ENCODE results near the gene PKN1. TPM values are rescaled to one million over a fixed set of nuclear protein-coding genes. Genes with fewer than 3 reads are reported as not detected.

The PKN1 gene
- total RNA-seq, 1 donor from 2014 or later = 151 TPM

GRCh38 chr19:14416817-14417231, 16.3 kb upstream of the PKN1 start:
- DNase-seq (ENCODE audit: extremely low spot score, unreplicated experiment) = no peak
- no peaks in the 10 kb centered on the region for H3K9me3 Mint-ChIP-seq (ENCODE audit: unreplicated experiment)
- no peak for TF ChIP-seq CTCF (IDR thresholded peaks at IDR 0.05)
- H3K4me3 Mint-ChIP-seq (ENCODE audit: unreplicated experiment) = peak overlapping the region; percentile 46
- H3K27me3 Mint-ChIP-seq (ENCODE audit: unreplicated experiment) = no peaks in the 10 kb centered on the region
- peaks cover 52% of the 10 kb centered on the region for H3K4me1 Mint-ChIP-seq (ENCODE audit: unreplicated experiment)
- H3K36me3 Mint-ChIP-seq (ENCODE audit: unreplicated experiment) = peaks cover 11% of the 10 kb centered on the region
- peak overlapping the region; percentile 9 for H3K27ac Mint-ChIP-seq (ENCODE audit: unreplicated experiment)

- H3K9me3 Mint-ChIP-seq (ENCODE audit: unreplicated experiment) = no peaks in the 10 kb centered on the region
- H3K27me3 Mint-ChIP-seq (ENCODE audit: unreplicated experiment) = no peaks in the 10 kb centered on the region
- peak overlapping the region; percentile 96 for H3K27ac Mint-ChIP-seq (ENCODE audit: unreplicated experiment)
- peak overlapping the region; percentile 97 for H3K4me3 Mint-ChIP-seq (ENCODE audit: unreplicated experiment)
- peaks cover 41% of the 10 kb centered on the region for H3K4me1 Mint-ChIP-seq (ENCODE audit: unreplicated experiment)
- peak; percentile 94 for DNase-seq (ENCODE audit: extremely low spot score, unreplicated experiment)
- peaks cover 4% of the 10 kb centered on the region for H3K36me3 Mint-ChIP-seq (ENCODE audit: unreplicated experiment)
- no peak for TF ChIP-seq CTCF (IDR thresholded peaks at IDR 0.05)
Measured at GRCh38 chr19:14418856-14419105, 14.3 kb upstream of the PKN1 start.

- no peak for TF ChIP-seq CTCF (IDR thresholded peaks at IDR 0.05)
- H3K27ac Mint-ChIP-seq (ENCODE audit: unreplicated experiment) = peak within 1 kb of the TSS; percentile 96
- no peaks in the 10 kb centered on the region for H3K27me3 Mint-ChIP-seq (ENCODE audit: unreplicated experiment)
- DNase-seq (ENCODE audit: extremely low spot score, unreplicated experiment) = peak; percentile 99
- peak within 1 kb of the TSS; percentile 97 for H3K4me3 Mint-ChIP-seq (ENCODE audit: unreplicated experiment)
- peaks cover 4% of the 10 kb centered on the region for H3K36me3 Mint-ChIP-seq (ENCODE audit: unreplicated experiment)
- H3K4me1 Mint-ChIP-seq (ENCODE audit: unreplicated experiment) = peaks cover 38% of the 10 kb centered on the region
- no peaks in the 10 kb centered on the region for H3K9me3 Mint-ChIP-seq (ENCODE audit: unreplicated experiment)
Measured at GRCh38 chr19:14419106-14419813, 13.8 kb upstream of the PKN1 start, which contains the start of gene DDX39A. Gene DDX39A, minus strand, starts transcription at chr19:14419341. Its CDS starts 6,121 bp downstream, at chr19:14413220.

- Mint-ChIP-seq H3K9me3 (ENCODE audit: unreplicated experiment) (no peaks in the 10 kb centered on the region), H3K36me3 (ENCODE audit: unreplicated experiment) (no peaks in the 10 kb centered on the region), H3K4me3 (ENCODE audit: unreplicated experiment) (no peak overlapping the region), H3K4me1 (ENCODE audit: unreplicated experiment) (no peaks in the 10 kb centered on the region), H3K27me3 (ENCODE audit: unreplicated experiment) (peaks cover 3% of the 10 kb centered on the region), H3K27ac (ENCODE audit: unreplicated experiment) (no peak overlapping the region)
- no peak for TF ChIP-seq CTCF (IDR thresholded peaks at IDR 0.05)
- no peak for DNase-seq (ENCODE audit: extremely low spot score, unreplicated experiment)
Measured at GRCh38 chr19:14425696-14426138, 7.4 kb upstream of the PKN1 start.

- H3K27ac Mint-ChIP-seq (ENCODE audit: unreplicated experiment) = no peak overlapping the region
- no peak for DNase-seq (ENCODE audit: extremely low spot score, unreplicated experiment)
- H3K4me3 Mint-ChIP-seq (ENCODE audit: unreplicated experiment) = no peak overlapping the region
- no peak for TF ChIP-seq CTCF (IDR thresholded peaks at IDR 0.05)
- H3K4me1 Mint-ChIP-seq (ENCODE audit: unreplicated experiment) = peaks cover 7% of the 10 kb centered on the region
- no peaks in the 10 kb centered on the region for H3K36me3 Mint-ChIP-seq (ENCODE audit: unreplicated experiment)
- no peaks in the 10 kb centered on the region for H3K9me3 Mint-ChIP-seq (ENCODE audit: unreplicated experiment)
- peaks cover 7% of the 10 kb centered on the region for H3K27me3 Mint-ChIP-seq (ENCODE audit: unreplicated experiment)
Measured at GRCh38 chr19:14427461-14427860, 5.6 kb upstream of the PKN1 start.

All from osteocyte (in vitro differentiated cells).